GM20000 (cell line): Measurements from ENCODE around the gene ARHGAP27.

Experiments used
- DNase-seq: peaks from one replicate; pipeline ENCODE4 v3.0.0; 2012; ENCODE audit warnings: low spot score
- TF ChIP-seq, protein P1 (sequence below): IDR thresholded peaks from 2 replicates; pipeline ENCODE4 v1.5.1; 2012; ENCODE audit warnings: mild to moderate bottlenecking, control low read depth; ENCODE audit errors: extremely low read depth, missing control alignments

The ARHGAP27 gene

DNA sequence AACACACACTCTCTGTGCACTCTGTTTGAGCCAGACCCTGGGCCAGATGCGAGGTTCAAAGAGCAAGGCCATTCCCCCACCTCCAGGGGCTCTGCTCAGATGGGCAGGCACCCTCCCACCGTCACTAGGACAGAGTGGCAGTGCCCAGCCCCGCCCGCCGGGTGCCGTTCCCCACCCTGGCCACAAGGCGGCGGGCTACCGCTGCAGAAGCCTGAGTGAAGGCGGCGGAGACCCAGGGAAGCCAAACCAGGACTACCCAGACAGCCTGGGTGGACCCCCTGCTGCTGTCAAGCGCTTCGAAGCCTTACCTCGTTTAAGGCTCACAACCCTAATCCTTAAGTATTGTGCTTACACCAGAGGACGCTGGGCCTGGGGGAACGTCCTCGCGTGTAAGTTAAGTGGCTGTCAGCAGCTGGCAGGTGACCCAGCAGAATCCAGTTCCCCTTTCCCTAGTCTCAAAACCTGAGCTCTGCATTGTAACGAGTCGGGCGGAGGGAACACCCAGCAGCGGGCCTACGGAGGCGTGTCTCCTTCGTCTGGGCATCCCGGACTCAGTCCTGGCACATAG lies 4.5 kb downstream of the ARHGAP27 start:
- TF ChIP-seq, protein P1, sequence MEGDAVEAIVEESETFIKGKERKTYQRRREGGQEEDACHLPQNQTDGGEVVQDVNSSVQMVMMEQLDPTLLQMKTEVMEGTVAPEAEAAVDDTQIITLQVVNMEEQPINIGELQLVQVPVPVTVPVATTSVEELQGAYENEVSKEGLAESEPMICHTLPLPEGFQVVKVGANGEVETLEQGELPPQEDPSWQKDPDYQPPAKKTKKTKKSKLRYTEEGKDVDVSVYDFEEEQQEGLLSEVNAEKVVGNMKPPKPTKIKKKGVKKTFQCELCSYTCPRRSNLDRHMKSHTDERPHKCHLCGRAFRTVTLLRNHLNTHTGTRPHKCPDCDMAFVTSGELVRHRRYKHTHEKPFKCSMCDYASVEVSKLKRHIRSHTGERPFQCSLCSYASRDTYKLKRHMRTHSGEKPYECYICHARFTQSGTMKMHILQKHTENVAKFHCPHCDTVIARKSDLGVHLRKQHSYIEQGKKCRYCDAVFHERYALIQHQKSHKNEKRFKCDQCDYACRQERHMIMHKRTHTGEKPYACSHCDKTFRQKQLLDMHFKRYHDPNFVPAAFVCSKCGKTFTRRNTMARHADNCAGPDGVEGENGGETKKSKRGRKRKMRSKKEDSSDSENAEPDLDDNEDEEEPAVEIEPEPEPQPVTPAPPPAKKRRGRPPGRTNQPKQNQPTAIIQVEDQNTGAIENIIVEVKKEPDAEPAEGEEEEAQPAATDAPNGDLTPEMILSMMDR: peak; percentile 94

DNA sequence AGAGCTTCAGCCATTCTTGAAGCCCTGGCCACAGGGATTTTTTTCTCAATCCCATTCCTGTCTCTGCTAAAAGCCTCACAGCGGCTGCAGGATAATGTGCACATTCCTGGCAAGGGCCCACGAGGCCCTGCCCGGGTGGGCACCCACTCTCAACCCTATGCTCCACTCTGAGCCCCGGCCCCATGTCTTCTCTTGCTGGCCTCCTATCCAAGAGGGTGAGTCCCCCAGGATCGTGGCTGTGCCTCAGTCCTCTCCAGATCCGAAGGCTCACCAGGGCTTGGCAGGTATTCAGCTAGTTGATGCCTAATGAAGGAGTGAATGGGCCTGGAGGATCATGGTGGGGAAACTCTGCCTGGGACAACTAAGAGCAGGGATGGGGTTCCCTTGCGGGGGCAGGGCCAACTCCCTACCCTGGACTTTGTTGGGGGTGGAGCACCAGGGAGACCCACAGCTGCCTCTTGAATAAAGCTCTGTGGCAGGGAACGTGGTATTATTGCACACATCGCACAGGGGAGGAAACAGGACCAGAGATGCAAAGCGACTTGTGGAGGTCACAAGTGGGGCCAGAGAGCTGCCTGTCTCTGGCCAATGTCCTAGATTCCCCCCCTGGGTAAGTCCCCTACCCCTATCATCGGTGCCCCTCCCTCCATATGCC lies 5.4 kb downstream of the ARHGAP27 start:
- DNase-seq: peak; percentile 7
- TF ChIP-seq, protein P1: no peak

More for the DNA sequence above, 4.5 kb downstream of the ARHGAP27 start:
- DNase-seq: peak; percentile 88

DNA sequence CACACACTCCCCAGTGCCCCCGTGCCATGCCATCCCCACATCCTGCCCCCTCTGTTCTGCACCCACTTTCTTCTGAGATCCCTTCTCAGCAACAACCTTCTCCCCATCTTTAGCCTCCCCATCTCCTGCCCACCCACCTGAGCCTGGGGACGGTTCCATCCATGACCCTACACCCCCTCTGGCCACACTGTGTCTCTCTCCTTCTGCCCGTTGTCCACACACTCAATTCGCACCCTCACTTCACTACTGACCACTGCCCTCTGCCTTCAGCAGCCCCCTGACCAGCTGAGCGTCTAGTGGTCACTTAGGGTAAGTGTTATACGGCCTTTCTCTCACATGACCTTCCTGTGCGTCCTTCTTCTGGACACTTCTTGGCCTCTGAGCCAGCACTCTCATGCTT lies 6.1 kb downstream of the ARHGAP27 start:
- DNase-seq: peak; percentile 2
- TF ChIP-seq, protein P1: no peak

DNA sequence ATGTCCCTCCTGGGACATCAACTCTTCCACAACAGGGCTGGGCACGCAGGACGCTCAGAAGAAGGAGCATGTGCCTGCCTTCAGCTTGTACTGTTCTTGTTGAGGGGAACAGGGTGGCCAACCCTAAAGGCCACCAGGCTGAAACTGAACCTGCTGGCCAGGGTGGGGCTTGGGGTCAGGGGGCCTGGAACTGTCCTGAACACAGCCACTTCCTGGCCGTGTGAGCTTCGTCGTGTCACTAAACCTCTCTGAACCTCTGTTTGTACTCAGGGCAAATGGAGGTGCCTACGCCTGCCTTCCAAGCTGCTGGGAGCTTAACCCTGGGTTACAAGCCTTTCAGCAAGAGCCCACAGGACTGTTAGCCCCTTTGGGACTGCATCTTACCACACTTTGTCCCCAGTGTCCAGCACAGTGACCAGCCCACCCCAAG lies 6.7 kb downstream of the ARHGAP27 start:
- no peak for DNase-seq
- TF ChIP-seq, protein P1: no peak

DNA sequence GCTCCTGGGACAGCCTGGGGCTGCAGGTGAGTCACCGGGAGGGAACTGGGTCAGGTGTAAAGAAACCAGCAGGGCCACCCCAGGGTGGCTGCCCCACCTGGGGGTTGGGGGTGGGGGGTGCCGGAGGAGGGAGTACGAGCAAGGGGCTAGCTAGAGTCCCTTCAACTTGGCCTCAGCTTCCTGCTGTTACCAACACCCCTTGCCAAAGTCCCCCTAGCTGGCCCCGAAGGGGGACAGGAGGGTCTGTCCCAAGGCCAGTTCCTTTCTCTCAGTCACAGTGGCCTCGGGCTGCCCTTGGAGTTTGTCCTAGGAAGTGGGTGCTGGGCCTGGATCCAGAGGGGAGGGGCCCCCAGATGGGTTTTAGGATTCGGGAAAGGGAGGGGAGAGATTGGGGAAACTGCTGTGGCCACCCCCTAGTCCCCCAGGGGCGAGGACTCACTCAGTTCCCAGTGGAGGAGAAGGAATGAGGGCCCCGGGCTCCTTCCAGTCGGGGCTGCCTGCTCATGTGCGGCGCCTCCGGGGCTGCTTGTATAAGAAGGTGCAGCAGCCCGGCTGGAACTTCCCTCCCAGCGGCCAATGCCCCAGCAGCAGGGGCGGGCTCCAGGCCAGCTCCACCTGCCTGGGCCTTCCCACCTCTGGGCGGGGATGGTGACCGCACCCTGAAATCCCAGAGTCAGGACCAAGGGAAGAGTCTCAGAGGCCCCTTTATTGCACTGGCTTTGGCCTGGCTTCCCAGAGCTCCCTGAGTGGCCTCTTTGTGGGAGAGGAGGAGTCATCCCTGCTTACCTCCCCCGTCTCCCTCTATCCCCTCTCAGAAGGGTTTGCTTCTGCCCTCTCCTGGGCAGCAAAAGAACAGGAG lies 7.3 kb downstream of the ARHGAP27 start:
- DNase-seq: peak; percentile 3
- TF ChIP-seq, protein P1: no peak

DNA sequence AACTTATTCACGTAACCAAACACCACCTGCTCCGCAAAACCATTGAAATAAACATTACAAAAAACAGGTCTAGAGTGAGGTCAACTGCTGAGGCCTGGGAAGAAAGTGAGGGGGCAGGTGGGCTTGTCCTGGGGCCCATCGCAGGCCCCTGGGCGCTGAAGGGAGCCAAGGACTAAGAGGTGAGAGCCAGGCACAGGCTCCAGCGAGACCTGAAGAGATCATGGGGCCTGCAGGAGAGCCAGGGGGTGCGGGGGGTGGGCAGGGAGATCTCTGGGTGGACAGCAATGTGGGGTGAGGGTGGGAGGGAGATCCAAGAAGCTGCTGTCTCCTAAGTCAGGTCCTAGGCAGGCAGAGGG lies 7.9 kb downstream of the ARHGAP27 start:
- TF ChIP-seq, protein P1: no peak
- no peak for DNase-seq

DNA sequence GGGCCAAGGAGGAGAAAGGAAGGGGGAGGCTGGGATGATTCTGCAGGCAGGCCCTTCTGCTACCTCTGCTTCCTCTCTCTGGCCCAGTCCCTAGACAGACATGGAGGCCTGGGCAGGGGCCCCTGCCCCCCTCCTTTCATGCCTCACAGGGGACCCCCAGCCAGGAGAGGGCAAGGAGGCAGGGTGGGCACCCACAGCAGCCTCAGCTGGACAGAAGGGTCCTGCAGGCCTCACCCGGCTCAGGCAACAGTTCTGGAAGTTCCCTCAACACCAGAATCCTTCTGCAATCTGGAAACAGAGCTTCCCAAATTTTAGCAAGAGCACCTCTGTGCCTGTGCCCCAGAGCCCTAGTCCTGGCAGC lies 8.7 kb downstream of the ARHGAP27 start:
- DNase-seq: no peak
- TF ChIP-seq, protein P1: no peak
